Ishikawa (cell line): ENCODE measurements around the gene CERS6.
A peak's percentile ranks its signal among the peaks of the same experiment; 100 is the strongest.

Source experiments
- CEBPB ChIP-seq: IDR thresholded peaks from 2 replicates; pipeline ENCODE4 v1.6.1; 2012
- CREB1 ChIP-seq: IDR thresholded peaks from 2 replicates; pipeline ENCODE4 v1.6.1; 2012; ENCODE audit warnings: low read depth
- EGR1 ChIP-seq: IDR thresholded peaks from 2 replicates; pipeline ENCODE4 v1.6.1; 2012
- EP300 ChIP-seq: IDR thresholded peaks from 2 replicates; pipeline ENCODE4 v1.6.1; 2012; ENCODE audit warnings: borderline replicate concordance
- FOXM1 ChIP-seq: IDR thresholded peaks from 2 replicates; pipeline ENCODE4 v1.6.1; 2012; ENCODE audit warnings: low read depth, borderline replicate concordance
- NFIC ChIP-seq: IDR thresholded peaks from 2 replicates; pipeline ENCODE4 v1.6.1; 2012
- RAD21 ChIP-seq: IDR thresholded peaks from 2 replicates; pipeline ENCODE4 v1.6.1; 2012; ENCODE audit warnings: low read depth
- TAF1 ChIP-seq: IDR thresholded peaks from 2 replicates; pipeline ENCODE4 v1.6.1; 2012; ENCODE audit warnings: low read depth, mild to moderate bottlenecking
- TCF12 ChIP-seq: IDR thresholded peaks from 2 replicates; pipeline ENCODE4 v1.6.1; 2012; ENCODE audit warnings: low read depth
- TEAD4 ChIP-seq: IDR thresholded peaks from 2 replicates; pipeline ENCODE4 v1.6.1; 2012
- YY1 ChIP-seq: IDR thresholded peaks from 2 replicates; pipeline ENCODE4 v1.6.1; 2012; ENCODE audit warnings: low read depth
- ZBTB7A ChIP-seq: IDR thresholded peaks from 2 replicates; pipeline ENCODE4 v1.6.1; 2012; ENCODE audit warnings: low read depth
- TF ChIP-seq, protein P1 (sequence below): IDR thresholded peaks from 2 replicates; pipeline ENCODE4 v1.6.1; 2012; ENCODE audit warnings: low read depth, mild to moderate bottlenecking
- TF ChIP-seq, protein P2 (sequence below): IDR thresholded peaks from 2 replicates; pipeline ENCODE4 v1.6.1; 2012
- TF ChIP-seq, protein P3 (sequence below): IDR thresholded peaks from 2 replicates; pipeline ENCODE4 v1.6.1; 2012

Gene CERS6

DNA sequence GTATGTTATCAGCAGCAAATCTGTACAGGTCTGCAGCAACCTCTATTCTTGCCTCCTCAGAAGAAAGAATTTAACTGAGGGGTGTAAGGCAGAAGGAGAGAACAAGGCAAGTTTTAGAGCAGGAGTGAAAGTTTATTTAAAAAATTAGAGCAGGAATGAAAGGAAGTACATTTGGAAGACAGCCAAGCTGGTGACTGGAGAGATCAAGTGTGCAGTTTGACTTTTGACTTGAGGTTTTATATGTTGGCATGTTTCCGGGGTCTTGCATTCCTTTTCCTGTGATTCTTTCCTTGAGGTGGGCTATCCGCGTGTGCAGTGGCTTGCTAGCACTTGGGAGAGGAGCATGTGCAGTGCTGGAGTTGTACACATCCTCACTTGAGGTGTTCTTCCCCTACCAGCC is 16.5 kb upstream of the CERS6 start:
- TF ChIP-seq CEBPB: no peak
- TF ChIP-seq CREB1: no peak
- TF ChIP-seq YY1: no peak
- no peak for TF ChIP-seq TEAD4
- TF ChIP-seq FOXM1: no peak
- TF ChIP-seq EGR1: no peak
- TF ChIP-seq, protein P1, sequence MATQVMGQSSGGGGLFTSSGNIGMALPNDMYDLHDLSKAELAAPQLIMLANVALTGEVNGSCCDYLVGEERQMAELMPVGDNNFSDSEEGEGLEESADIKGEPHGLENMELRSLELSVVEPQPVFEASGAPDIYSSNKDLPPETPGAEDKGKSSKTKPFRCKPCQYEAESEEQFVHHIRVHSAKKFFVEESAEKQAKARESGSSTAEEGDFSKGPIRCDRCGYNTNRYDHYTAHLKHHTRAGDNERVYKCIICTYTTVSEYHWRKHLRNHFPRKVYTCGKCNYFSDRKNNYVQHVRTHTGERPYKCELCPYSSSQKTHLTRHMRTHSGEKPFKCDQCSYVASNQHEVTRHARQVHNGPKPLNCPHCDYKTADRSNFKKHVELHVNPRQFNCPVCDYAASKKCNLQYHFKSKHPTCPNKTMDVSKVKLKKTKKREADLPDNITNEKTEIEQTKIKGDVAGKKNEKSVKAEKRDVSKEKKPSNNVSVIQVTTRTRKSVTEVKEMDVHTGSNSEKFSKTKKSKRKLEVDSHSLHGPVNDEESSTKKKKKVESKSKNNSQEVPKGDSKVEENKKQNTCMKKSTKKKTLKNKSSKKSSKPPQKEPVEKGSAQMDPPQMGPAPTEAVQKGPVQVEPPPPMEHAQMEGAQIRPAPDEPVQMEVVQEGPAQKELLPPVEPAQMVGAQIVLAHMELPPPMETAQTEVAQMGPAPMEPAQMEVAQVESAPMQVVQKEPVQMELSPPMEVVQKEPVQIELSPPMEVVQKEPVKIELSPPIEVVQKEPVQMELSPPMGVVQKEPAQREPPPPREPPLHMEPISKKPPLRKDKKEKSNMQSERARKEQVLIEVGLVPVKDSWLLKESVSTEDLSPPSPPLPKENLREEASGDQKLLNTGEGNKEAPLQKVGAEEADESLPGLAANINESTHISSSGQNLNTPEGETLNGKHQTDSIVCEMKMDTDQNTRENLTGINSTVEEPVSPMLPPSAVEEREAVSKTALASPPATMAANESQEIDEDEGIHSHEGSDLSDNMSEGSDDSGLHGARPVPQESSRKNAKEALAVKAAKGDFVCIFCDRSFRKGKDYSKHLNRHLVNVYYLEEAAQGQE: no peak
- TF ChIP-seq, protein P2, sequence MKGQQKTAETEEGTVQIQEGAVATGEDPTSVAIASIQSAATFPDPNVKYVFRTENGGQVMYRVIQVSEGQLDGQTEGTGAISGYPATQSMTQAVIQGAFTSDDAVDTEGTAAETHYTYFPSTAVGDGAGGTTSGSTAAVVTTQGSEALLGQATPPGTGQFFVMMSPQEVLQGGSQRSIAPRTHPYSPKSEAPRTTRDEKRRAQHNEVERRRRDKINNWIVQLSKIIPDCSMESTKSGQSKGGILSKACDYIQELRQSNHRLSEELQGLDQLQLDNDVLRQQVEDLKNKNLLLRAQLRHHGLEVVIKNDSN: no peak
- TF ChIP-seq TAF1: no peak
- no peak for TF ChIP-seq ZBTB7A

DNA sequence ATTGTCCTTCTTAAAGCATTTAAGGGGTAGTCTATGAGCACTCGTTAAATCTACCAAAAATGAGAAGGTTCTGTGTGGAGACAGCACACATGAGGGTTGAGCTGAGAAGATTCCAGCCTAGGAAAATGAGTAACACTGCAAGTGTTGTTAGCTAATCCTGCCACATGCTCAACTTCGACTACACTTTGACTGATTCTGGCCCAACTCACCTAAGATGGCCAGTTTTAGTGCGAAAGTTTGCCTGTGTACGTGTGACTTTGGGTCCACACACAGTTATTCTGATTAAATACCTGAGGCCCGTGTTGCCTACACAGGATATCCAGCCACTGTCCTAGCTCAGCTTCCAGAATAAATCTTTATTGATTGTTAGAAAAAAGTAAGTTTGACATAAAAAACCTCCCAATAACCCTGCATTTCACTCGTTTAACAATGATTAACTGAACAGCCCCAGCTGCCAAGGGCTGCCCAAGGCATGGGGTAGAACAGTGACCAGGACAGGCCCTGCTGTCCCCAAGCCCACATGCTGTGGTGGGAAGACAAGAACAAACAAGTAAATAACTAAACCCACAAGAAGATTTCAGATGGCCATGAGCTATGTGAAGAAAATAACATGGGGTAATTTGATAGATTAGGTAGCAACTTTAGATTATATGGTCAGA is 14.7 kb upstream of the CERS6 start:
- TF ChIP-seq NFIC: no peak
- no peak for TF ChIP-seq ZBTB7A
- TF ChIP-seq, protein P2: no peak
- TF ChIP-seq, protein P3, sequence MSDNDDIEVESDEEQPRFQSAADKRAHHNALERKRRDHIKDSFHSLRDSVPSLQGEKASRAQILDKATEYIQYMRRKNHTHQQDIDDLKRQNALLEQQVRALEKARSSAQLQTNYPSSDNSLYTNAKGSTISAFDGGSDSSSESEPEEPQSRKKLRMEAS: no peak
- TF ChIP-seq TEAD4: no peak
- no peak for TF ChIP-seq RAD21
- no peak for TF ChIP-seq FOXM1
- TF ChIP-seq CEBPB: no peak
- TF ChIP-seq CREB1: no peak
- TF ChIP-seq YY1: no peak

DNA sequence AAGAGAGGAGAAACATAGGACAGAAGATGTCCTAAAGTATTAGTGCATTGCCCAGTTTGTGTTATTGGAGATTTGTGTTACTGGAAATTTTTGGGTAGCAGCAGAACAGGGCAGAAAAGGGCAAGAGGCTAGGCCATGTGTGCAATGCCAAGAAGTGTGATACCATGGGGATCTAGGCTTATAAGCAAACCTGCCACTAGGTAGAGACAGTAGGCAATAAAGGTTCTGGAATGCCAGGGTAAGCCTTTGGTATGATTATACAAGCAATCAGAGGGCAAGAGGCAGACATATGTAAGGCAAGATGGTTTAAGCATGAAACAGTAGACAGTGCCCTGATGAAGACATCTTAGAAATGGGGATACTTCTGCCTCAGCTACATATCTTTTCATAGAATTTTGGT is 12.3 kb upstream of the CERS6 start:
- TF ChIP-seq TCF12: no peak
- TF ChIP-seq CEBPB: no peak
- TF ChIP-seq RAD21: peak; percentile 24
- no peak for TF ChIP-seq FOXM1
- no peak for TF ChIP-seq TEAD4
- TF ChIP-seq ZBTB7A: no peak

DNA sequence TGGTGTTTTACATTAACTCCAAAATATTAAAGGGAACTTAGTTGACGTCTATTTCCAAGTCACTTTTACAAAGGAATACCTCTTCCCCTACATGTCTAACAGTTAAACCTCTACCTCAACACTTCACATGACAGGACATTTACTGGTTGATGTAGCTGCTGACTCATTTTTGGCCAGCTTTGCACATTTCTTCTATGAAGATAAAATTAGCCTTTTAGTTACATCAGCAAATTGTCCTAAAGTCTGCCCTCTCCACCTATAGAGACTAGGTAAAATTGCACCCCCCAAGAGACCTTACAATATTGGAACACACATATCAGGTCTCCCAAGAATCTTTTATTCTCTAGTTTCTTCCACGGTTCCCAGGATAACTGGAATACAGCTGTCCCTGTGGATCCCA is 10.1 kb upstream of the CERS6 start:
- TF ChIP-seq YY1 (no peak), ZBTB7A (no peak), EP300 (no peak), EGR1 (no peak), RAD21 (no peak), TEAD4 (no peak), CREB1 (no peak), NFIC (no peak), TAF1 (no peak)
- TF ChIP-seq, protein P1: no peak
- TF ChIP-seq, protein P2: no peak
- TF ChIP-seq, protein P3: no peak

DNA sequence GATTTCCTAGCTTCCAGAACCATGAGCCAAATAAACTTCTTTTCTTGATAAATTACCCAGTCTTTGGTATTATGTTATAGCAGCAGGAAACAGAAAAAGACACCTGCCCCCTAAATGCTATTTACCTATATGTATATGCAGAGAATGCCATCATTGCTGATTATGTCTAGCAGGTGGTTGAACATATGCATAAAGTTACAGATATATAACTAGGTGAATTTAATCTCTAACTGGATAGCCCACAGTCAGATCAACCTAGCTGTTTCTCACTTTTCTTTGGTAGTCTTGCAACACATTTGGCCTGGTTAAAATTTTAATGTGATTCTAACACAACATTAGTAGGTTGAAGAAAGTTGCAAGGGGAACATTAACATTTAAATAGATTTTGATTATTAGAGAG is 7.1 kb upstream of the CERS6 start:
- no peak for TF ChIP-seq YY1
- TF ChIP-seq RAD21: no peak
- TF ChIP-seq, protein P2: no peak
- TF ChIP-seq TCF12: no peak
- TF ChIP-seq CEBPB: no peak
- TF ChIP-seq EGR1: no peak
